Stimulated activated CD8-positive, alpha-beta memory T cell treated with anti-CD3 and anti-CD28 coated beads, Interleukin-15, amount 100 ng/mL, for 1 hour (primary cell): ENCODE data around the gene ANKRD9.
A peak's percentile ranks its signal among the peaks of the same experiment; 100 is the strongest.
"Not testable (repeated sequence)": the region's sequence is repeated elsewhere in the genome, so short reads cannot be mapped to it uniquely, and the experiment has no call there.

Experiments used
- DNase-seq: peaks from one replicate; pipeline ENCODE4 v3.0.0-alpha.2; 2020; ENCODE audit warnings: low read depth

Gene ANKRD9

GRCh38 chr14:102509746-102510615 lies at the start of gene ANKRD9:
Gene ANKRD9 (minus strand): TSS chr14:102509776. CDS start chr14:102507889, 1,887 bp downstream.
- peak; percentile 62 for DNase-seq

- no peak for DNase-seq
These were observed 49.0 kb upstream of the ANKRD9 start for GRCh38 chr14:102558556-102558955.

- DNase-seq = no peak
These were observed 48.1 kb upstream of the ANKRD9 start for GRCh38 chr14:102557434-102558226.

- no peak for DNase-seq
These were observed 46.6 kb upstream of the ANKRD9 start for GRCh38 chr14:102556098-102556677.

GRCh38 chr14:102554821-102555819 lies 45.5 kb upstream of the ANKRD9 start:
- peak; percentile 20 for DNase-seq

- no peak for DNase-seq
These were observed 42.6 kb upstream of the ANKRD9 start for GRCh38 chr14:102551995-102552705.

- not testable (repeated sequence) for DNase-seq
These were observed 41.4 kb upstream of the ANKRD9 start for GRCh38 chr14:102550927-102551401.

- no peak for DNase-seq
These were observed 39.2 kb upstream of the ANKRD9 start for GRCh38 chr14:102548616-102549240.

- DNase-seq = no peak
These were observed 36.1 kb upstream of the ANKRD9 start for GRCh38 chr14:102545461-102546265.

GRCh38 chr14:102544747-102545460 lies 35.3 kb upstream of the ANKRD9 start:
- DNase-seq = no peak

- DNase-seq = no peak
These were observed 34.6 kb upstream of the ANKRD9 start for GRCh38 chr14:102544046-102544746.

- DNase-seq = no peak
These were observed 32.2 kb upstream of the ANKRD9 start for GRCh38 chr14:102541771-102542170.

- not testable (repeated sequence) for DNase-seq
These were observed 31.5 kb upstream of the ANKRD9 start for GRCh38 chr14:102541029-102541491.

- DNase-seq = no peak
These were observed 30.9 kb upstream of the ANKRD9 start for GRCh38 chr14:102540315-102541028.

- DNase-seq = no peak
These were observed 30.2 kb upstream of the ANKRD9 start for GRCh38 chr14:102539544-102540314.
